ENCODE data around the gene ZNF33B. TPM values are rescaled to one million over a fixed set of nuclear protein-coding genes. Genes with fewer than 3 reads are reported as not detected.

Gene ZNF33B
- total and polyA plus RNA-seq, 9 of the 15 experiments (the other 6 are each of a cell fraction or from before 2014, with no cell fraction given): 6.9 to 23.9 (median 15.4) TPM

DNA sequence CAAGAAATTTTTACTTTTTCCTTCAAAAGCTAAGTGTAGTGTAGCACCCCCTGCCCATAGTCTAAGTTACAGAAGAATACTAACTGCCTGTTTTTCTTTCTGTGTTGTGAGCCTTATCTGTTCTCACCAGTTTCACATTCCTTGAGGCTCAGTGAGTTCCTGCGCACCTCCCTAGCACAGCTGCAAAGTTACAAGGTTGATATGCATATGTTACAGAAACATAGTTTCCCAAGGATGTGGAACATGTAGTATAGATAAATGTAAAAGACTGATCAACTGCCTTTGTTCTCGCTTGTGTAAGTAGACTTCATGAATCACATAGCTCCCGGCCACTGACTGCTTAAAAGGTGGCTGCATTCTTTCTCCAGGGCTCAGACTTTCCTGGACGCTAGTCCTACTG, 6.7 kb upstream of the ZNF33B start (continued):
- peak; percentile 72; the same call in 1 of the 2 replicates for TF ChIP-seq JUND (IDR thresholded peaks at IDR 0.05; ENCODE audit: borderline replicate concordance, low read depth, low read length)
- TF ChIP-seq JUND (tag; IDR thresholded peaks at IDR 0.05; ENCODE audit: borderline replicate concordance, low read depth, low read length): peak; percentile 31; the same call in 1 of the 3 replicates
- TF ChIP-seq PRPF4 (IDR thresholded peaks at IDR 0.05; ENCODE audit: insufficient read depth, low read depth, low read length, poor library complexity, severe bottlenecking): no peak
- TF ChIP-seq MTA3 (IDR thresholded peaks at IDR 0.05; ENCODE audit: borderline replicate concordance): no peak
- no peak for TF ChIP-seq RBM25 (IDR thresholded peaks at IDR 0.05; ENCODE audit: low read depth, low read length, severe bottlenecking)
- TF ChIP-seq ZC3H11A (IDR thresholded peaks at IDR 0.05; ENCODE audit: low read depth, low read length): no peak
- TF ChIP-seq, protein P1, sequence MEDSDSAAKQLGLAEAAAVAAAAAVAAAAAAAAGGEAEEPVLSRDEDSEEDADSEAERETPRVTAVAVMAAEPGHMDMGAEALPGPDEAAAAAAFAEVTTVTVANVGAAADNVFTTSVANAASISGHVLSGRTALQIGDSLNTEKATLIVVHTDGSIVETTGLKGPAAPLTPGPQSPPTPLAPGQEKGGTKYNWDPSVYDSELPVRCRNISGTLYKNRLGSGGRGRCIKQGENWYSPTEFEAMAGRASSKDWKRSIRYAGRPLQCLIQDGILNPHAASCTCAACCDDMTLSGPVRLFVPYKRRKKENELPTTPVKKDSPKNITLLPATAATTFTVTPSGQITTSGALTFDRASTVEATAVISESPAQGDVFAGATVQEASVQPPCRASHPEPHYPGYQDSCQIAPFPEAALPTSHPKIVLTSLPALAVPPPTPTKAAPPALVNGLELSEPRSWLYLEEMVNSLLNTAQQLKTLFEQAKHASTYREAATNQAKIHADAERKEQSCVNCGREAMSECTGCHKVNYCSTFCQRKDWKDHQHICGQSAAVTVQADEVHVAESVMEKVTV (CRISPR knock-in tag; IDR thresholded peaks at IDR 0.05): 0 out of 2 replicates have a peak, but pooled peaks have one; percentile 4
- TF ChIP-seq, protein P2, sequence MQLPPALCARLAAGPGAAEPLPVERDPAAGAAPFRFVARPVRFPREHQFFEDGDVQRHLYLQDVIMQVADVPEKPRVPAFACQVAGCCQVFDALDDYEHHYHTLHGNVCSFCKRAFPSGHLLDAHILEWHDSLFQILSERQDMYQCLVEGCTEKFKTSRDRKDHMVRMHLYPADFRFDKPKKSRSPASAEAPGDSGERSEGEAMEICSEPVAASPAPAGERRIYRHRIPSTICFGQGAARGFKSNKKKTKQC (CRISPR knock-in tag; IDR thresholded peaks at IDR 0.05): no peak
- TF ChIP-seq, protein P3, sequence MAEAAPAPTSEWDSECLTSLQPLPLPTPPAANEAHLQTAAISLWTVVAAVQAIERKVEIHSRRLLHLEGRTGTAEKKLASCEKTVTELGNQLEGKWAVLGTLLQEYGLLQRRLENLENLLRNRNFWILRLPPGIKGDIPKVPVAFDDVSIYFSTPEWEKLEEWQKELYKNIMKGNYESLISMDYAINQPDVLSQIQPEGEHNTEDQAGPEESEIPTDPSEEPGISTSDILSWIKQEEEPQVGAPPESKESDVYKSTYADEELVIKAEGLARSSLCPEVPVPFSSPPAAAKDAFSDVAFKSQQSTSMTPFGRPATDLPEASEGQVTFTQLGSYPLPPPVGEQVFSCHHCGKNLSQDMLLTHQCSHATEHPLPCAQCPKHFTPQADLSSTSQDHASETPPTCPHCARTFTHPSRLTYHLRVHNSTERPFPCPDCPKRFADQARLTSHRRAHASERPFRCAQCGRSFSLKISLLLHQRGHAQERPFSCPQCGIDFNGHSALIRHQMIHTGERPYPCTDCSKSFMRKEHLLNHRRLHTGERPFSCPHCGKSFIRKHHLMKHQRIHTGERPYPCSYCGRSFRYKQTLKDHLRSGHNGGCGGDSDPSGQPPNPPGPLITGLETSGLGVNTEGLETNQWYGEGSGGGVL (CRISPR knock-in tag; IDR thresholded peaks at IDR 0.05): no peak
- no peak for TF ChIP-seq ZNF584 (CRISPR knock-in tag; IDR thresholded peaks at IDR 0.05; ENCODE audit: low read depth)
- no peak for TF ChIP-seq HNRNPK (IDR thresholded peaks at IDR 0.05; ENCODE audit: low read depth, low read length, poor library complexity, severe bottlenecking)
- TF ChIP-seq RBM22 (IDR thresholded peaks at IDR 0.05; ENCODE audit: low read depth, low read length, poor library complexity, severe bottlenecking): no peak
- TF ChIP-seq SETDB1 (IDR thresholded peaks at IDR 0.05; ENCODE audit: low read length): no peak
- no peak for TF ChIP-seq ZNF780A (CRISPR knock-in tag; IDR thresholded peaks at IDR 0.05)
- TF ChIP-seq MAFK (IDR thresholded peaks at IDR 0.05; ENCODE audit: low read length): no peak
- no peak for TF ChIP-seq CBX1 (IDR thresholded peaks at IDR 0.05; ENCODE audit: low read depth)
- no peak for TF ChIP-seq MEIS2 (IDR thresholded peaks at IDR 0.05; ENCODE audit: partially characterized antibody)
- no peak for TF ChIP-seq U2AF2 (optimal IDR thresholded peaks at IDR 0.05; ENCODE audit: low read depth, low read length)
- peak in 1 of 2 experiments; percentile 86; a peak in 2 of 3 replicates for TF ChIP-seq CBX3 (IDR thresholded peaks at IDR 0.05; ENCODE audit: borderline replicate concordance in 1 of 2, low read length in 2 of 2)
- TF ChIP-seq E2F3 (CRISPR knock-in tag; IDR thresholded peaks at IDR 0.05): no peak
- TF ChIP-seq, protein P4, sequence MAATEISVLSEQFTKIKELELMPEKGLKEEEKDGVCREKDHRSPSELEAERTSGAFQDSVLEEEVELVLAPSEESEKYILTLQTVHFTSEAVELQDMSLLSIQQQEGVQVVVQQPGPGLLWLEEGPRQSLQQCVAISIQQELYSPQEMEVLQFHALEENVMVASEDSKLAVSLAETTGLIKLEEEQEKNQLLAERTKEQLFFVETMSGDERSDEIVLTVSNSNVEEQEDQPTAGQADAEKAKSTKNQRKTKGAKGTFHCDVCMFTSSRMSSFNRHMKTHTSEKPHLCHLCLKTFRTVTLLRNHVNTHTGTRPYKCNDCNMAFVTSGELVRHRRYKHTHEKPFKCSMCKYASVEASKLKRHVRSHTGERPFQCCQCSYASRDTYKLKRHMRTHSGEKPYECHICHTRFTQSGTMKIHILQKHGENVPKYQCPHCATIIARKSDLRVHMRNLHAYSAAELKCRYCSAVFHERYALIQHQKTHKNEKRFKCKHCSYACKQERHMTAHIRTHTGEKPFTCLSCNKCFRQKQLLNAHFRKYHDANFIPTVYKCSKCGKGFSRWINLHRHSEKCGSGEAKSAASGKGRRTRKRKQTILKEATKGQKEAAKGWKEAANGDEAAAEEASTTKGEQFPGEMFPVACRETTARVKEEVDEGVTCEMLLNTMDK (IDR thresholded peaks at IDR 0.05; ENCODE audit: borderline replicate concordance, insufficient read depth, low read depth, low read length, poor library complexity, severe bottlenecking): no peak
- TF ChIP-seq ZNF707 (CRISPR knock-in tag; conservative IDR thresholded peaks at IDR 0.05): no peak
- TF ChIP-seq ASH1L (IDR thresholded peaks at IDR 0.05; ENCODE audit: borderline replicate concordance, low read depth, partially characterized antibody): no peak
- TF ChIP-seq TRIM28 (IDR thresholded peaks at IDR 0.05): no peak; the same call in 1 of the 2 replicates
